Endodermal cell (in vitro differentiated cells): Measurements from ENCODE around the gene OR56A1. TPM values are rescaled to one million over a fixed set of nuclear protein-coding genes. Genes with fewer than 3 reads are reported as not detected.

Source experiments
- DNase-seq: peaks from one replicate; pipeline ENCODE4 v3.0.0-alpha.2; 2017
- H3K27ac ChIP-seq: 2 replicates; pipeline ENCODE4 v1.5.1; 2013; ENCODE audit warnings: mild to moderate bottlenecking, low read depth, low read length, moderate library complexity
- H3K27me3 ChIP-seq: 2 replicates; pipeline ENCODE4 v1.6.1; 2013; ENCODE audit warnings: mild to moderate bottlenecking, low read length, moderate library complexity; ENCODE audit not compliant: insufficient read depth, control insufficient read depth, poor library complexity, severe bottlenecking
- H3K36me3 ChIP-seq: 2 replicates; pipeline ENCODE4 v1.7.0; 2013; ENCODE audit warnings: mild to moderate bottlenecking, low read length, moderate library complexity; ENCODE audit not compliant: control insufficient read depth, insufficient read depth
- H3K4me1 ChIP-seq: one replicate; pipeline ENCODE4 v1.7.0; 2013; ENCODE audit warnings: low read length; ENCODE audit not compliant: control insufficient read depth, insufficient read depth
- H3K4me3 ChIP-seq: 2 replicates; pipeline ENCODE4 v1.5.1; 2013; ENCODE audit warnings: mild to moderate bottlenecking, low read length, moderate library complexity
- H3K9ac ChIP-seq: 2 replicates; pipeline ENCODE4 v1.6.1; 2013; ENCODE audit warnings: mild to moderate bottlenecking, low read length, moderate library complexity; ENCODE audit not compliant: poor library complexity, severe bottlenecking; ENCODE audit errors: extremely low read depth
- H3K9me3 ChIP-seq: 2 replicates; pipeline ENCODE4 v1.6.1; 2013; ENCODE audit warnings: mild to moderate bottlenecking, low read length, moderate library complexity; ENCODE audit not compliant: control insufficient read depth
- H3K27ac Mint-ChIP-seq: 2 replicates; pipeline ENCODE4 v1.8.0; 2020; ENCODE audit warnings: mixed read lengths
- H3K27me3 Mint-ChIP-seq: 2 replicates; pipeline ENCODE4 v1.8.0; 2021; ENCODE audit warnings: mild to moderate bottlenecking, mixed read lengths; ENCODE audit not compliant: insufficient read depth
- H3K36me3 Mint-ChIP-seq: 2 replicates; pipeline ENCODE4 v1.8.0; 2020; ENCODE audit warnings: low read depth, mixed read lengths
- H3K4me1 Mint-ChIP-seq: 2 replicates; pipeline ENCODE4 v1.8.0; 2020; ENCODE audit warnings: mixed read lengths
- H3K4me3 Mint-ChIP-seq: 2 replicates; pipeline ENCODE4 v1.8.0; 2020; ENCODE audit warnings: mild to moderate bottlenecking, moderate library complexity, mixed read lengths
- H3K9me3 Mint-ChIP-seq: 2 replicates; pipeline ENCODE4 v1.8.0; 2020; ENCODE audit warnings: mild to moderate bottlenecking, mixed read lengths
- CTCF ChIP-seq: fragments of 200-600 bp; sonication (generic); conservative IDR thresholded peaks from 2 replicates; pipeline ENCODE4 v1.5.0; 2021; ENCODE audit warnings: antibody characterized with exemption, mild to moderate bottlenecking
- WGBS, 2 experiments: methylation state at CpG; one replicate each; pipeline versions ENCODE4 v1.1.5 to v1.1.7; 2013; ENCODE audit warnings: missing lambda C conversion rate in 2 of 2, mixed read lengths in 1 of 2; ENCODE audit not compliant: insufficient coverage in 1 of 2, insufficient read length in 1 of 2; 5-methylcytosine and 5-hydroxymethylcytosine counted together
- total RNA-seq, 2 donors: library from RNA; stranded (reverse); fragmentation: NEBNext Ultra II Directional in 1 of 2; extraction: Animal tissue kit (Norgen Biotek cat#: 25700) in 1 of 2; gene quantifications; 2 replicates in 1 of 2; 3 replicates in 1 of 2; pipeline ENCODE4 v1.2.1, GENCODE V29; 2021

The OR56A1 gene
- total RNA-seq, 2 donors from 2014 or later = 0.15 to 0.31 TPM

- Mint-ChIP-seq H3K36me3 (no peaks in the 10 kb centered on the region), H3K9me3 (no peaks in the 10 kb centered on the region), H3K27me3 (peaks cover 6% of the 10 kb centered on the region), H3K4me3 (no peak overlapping the region), H3K27ac (no peak overlapping the region), H3K4me1 (peaks cover 41% of the 10 kb centered on the region)
- 92 to 96% methylated on average over 4 of the region's 4 CpGs for WGBS, 2 experiments
- no peak for TF ChIP-seq CTCF
- peaks cover 5% of the 10 kb centered on the region for H3K4me1 ChIP-seq
- H3K9me3 ChIP-seq = no peaks in the 10 kb centered on the region
- no peak for DNase-seq
- H3K36me3 ChIP-seq = no peaks in the 10 kb centered on the region
- no peak overlapping the region for H3K9ac ChIP-seq
- no peaks in the 10 kb centered on the region for H3K27me3 ChIP-seq
- H3K27ac ChIP-seq = no peak overlapping the region
- H3K4me3 ChIP-seq = no peak overlapping the region
Observed at GRCh38 chr11:6067502-6067901, 36.9 kb upstream of the OR56A1 start.

- 94 to 100% methylated on average over 2 to 5 of the region's 5 CpGs for WGBS, 2 experiments
- Mint-ChIP-seq H3K27me3 (peaks cover 6% of the 10 kb centered on the region), H3K9me3 (no peaks in the 10 kb centered on the region), H3K27ac (no peak overlapping the region), H3K4me1 (peaks cover 20% of the 10 kb centered on the region), H3K4me3 (no peak overlapping the region), H3K36me3 (no peaks in the 10 kb centered on the region)
- H3K27me3 ChIP-seq = no peaks in the 10 kb centered on the region
- H3K27ac ChIP-seq = no peak overlapping the region
- TF ChIP-seq CTCF = peak; percentile 33
- H3K36me3 ChIP-seq = no peaks in the 10 kb centered on the region
- H3K4me1 ChIP-seq = peaks cover 5% of the 10 kb centered on the region
- H3K9me3 ChIP-seq = no peaks in the 10 kb centered on the region
- H3K9ac ChIP-seq = no peak overlapping the region
- DNase-seq = no peak
- H3K4me3 ChIP-seq = no peak overlapping the region
Observed at GRCh38 chr11:6062691-6063358, 32.3 kb upstream of the OR56A1 start.

- no peak for TF ChIP-seq CTCF
- no peaks in the 10 kb centered on the region for H3K9me3 ChIP-seq
- no peaks in the 10 kb centered on the region for H3K27me3 ChIP-seq
- no peaks in the 10 kb centered on the region for H3K9me3 Mint-ChIP-seq
- no peak overlapping the region for H3K27ac Mint-ChIP-seq
- 76 to 83% methylated on average over 2 to 3 of the region's 3 CpGs for WGBS, 2 experiments
- peaks cover 5% of the 10 kb centered on the region for H3K4me1 ChIP-seq
- H3K27ac ChIP-seq = no peak overlapping the region
- no peak overlapping the region for H3K4me3 ChIP-seq
- DNase-seq = peak; percentile 57
- H3K36me3 ChIP-seq = no peaks in the 10 kb centered on the region
- no peaks in the 10 kb centered on the region for H3K27me3 Mint-ChIP-seq
- H3K4me3 Mint-ChIP-seq = no peak overlapping the region
- H3K9ac ChIP-seq = no peak overlapping the region
- peaks cover 20% of the 10 kb centered on the region for H3K4me1 Mint-ChIP-seq
- H3K36me3 Mint-ChIP-seq = no peaks in the 10 kb centered on the region
Observed at GRCh38 chr11:6061475-6061874, 30.9 kb upstream of the OR56A1 start.
